IMR-90 (cell line): ENCODE data around the gene TMEM92. TPM values are rescaled to one million over a fixed set of nuclear protein-coding genes. Genes with fewer than 3 reads are reported as not detected.

Experiments used
- ATAC-seq: fragments of 200-7000 bp; cut with Tn5 transposase; 2 replicates; pipeline ENCODE4 v1.9.1; 2020; ENCODE audit warnings: low read depth, mild to moderate bottlenecking, moderate library complexity
- BruUV-seq: library from RNA; stranded (reverse); fragments of 400-500 nt; replicated peaks from 2 replicates; lab custom pipeline; 2021; lab: Mats Ljungman, UMichigan
- CTCF ChIA-PET: fragments of 300-600 bp; formaldehyde crosslinking; extraction: SDS; loops from one replicate; lab custom pipeline; 2021; ENCODE audit warnings: antibody characterized with exemption; lab: Yijun Ruan, JAX
- POLR2A ChIA-PET: fragments of 300-600 bp; sonication (Branson Sonifier 250); formaldehyde crosslinking; loops from one replicate; lab custom pipeline; 2022; ENCODE audit warnings: antibody characterized with exemption; ENCODE audit not compliant: unreplicated experiment; lab: Charles Lee
- DNase-seq: peaks from one replicate; pipeline ENCODE4 v3.0.0; 2013
- H2AFZ ChIP-seq: replicated peaks from 2 replicates; pipeline ENCODE3; 2013; ENCODE audit warnings: low read length, mild to moderate bottlenecking; ENCODE audit not compliant: poor library complexity
- H2AK5ac ChIP-seq: 2 replicates; pipeline ENCODE4 v1.6.1; 2013; ENCODE audit warnings: low read depth, low read length, inconsistent platforms
- H2AK9ac ChIP-seq: replicated peaks from 2 replicates; pipeline ENCODE3; 2013; ENCODE audit warnings: mild to moderate bottlenecking, low read depth, low read length, moderate library complexity; ENCODE audit not compliant: poor library complexity
- H2BK120ac ChIP-seq: 2 replicates; pipeline ENCODE4 v1.6.1; 2013; ENCODE audit warnings: low read depth, low read length, inconsistent platforms
- H2BK15ac ChIP-seq: 3 replicates; pipeline ENCODE4 v1.6.1; 2013; ENCODE audit warnings: low read depth, low read length, inconsistent platforms
- H2BK20ac ChIP-seq: 2 replicates; pipeline ENCODE4 v1.6.1; 2013; ENCODE audit warnings: low read depth, mild to moderate bottlenecking, inconsistent platforms, low read length, moderate library complexity
- H2BK5ac ChIP-seq: 2 replicates; pipeline ENCODE4 v1.6.1; 2013; ENCODE audit warnings: mild to moderate bottlenecking, low read depth, low read length, inconsistent platforms; ENCODE audit not compliant: poor library complexity, severe bottlenecking
- H3K14ac ChIP-seq: replicated peaks from 2 replicates; pipeline ENCODE4 v1.6.1; 2013; ENCODE audit warnings: low read depth, low read length, inconsistent platforms
- H3K18ac ChIP-seq: 2 replicates; pipeline ENCODE4 v1.6.1; 2013; ENCODE audit warnings: low read depth, low read length, control low read depth
- H3K23ac ChIP-seq: 2 replicates; pipeline ENCODE4 v1.6.1; 2013; ENCODE audit warnings: low read depth, low read length, inconsistent platforms
- H3K27ac ChIP-seq: 2 replicates; pipeline ENCODE4 v1.5.1; 2013; ENCODE audit warnings: mild to moderate bottlenecking, control low read depth, low read length; ENCODE audit not compliant: insufficient read depth
- H3K27me3 ChIP-seq: 2 replicates; pipeline ENCODE4 v1.6.1; 2013; ENCODE audit warnings: low read length; ENCODE audit not compliant: control insufficient read depth, insufficient read depth
- H3K36me3 ChIP-seq: 2 replicates; pipeline ENCODE4 v1.6.1; 2013; ENCODE audit warnings: low read length, mixed read lengths; ENCODE audit not compliant: control insufficient read depth, insufficient read depth
- H3K4ac ChIP-seq: 2 replicates; pipeline ENCODE4 v1.6.1; 2013; ENCODE audit warnings: low read depth, low read length, inconsistent platforms
- H3K4me1 ChIP-seq: 2 replicates; pipeline ENCODE4 v1.6.1; 2013; ENCODE audit warnings: low read length, mixed read lengths; ENCODE audit not compliant: control insufficient read depth, insufficient read depth
- H3K4me2 ChIP-seq: 2 replicates; pipeline ENCODE4 v1.6.1; 2013; ENCODE audit warnings: low read depth, mild to moderate bottlenecking, control low read depth, low read length, moderate library complexity
- H3K4me3 ChIP-seq: 2 replicates; pipeline ENCODE4 v1.5.1; 2013; ENCODE audit warnings: low read depth, mild to moderate bottlenecking, control low read depth, low read length, moderate library complexity; ENCODE audit not compliant: insufficient read depth
- H3K56ac ChIP-seq: 2 replicates; pipeline ENCODE4 v1.6.1; 2013; ENCODE audit warnings: low read length, inconsistent platforms; ENCODE audit not compliant: insufficient read depth; ENCODE audit errors: extremely low read depth
- H3K79me1 ChIP-seq, 2 experiments: 2 replicates each; pipeline ENCODE4 v1.6.1; 2013; ENCODE audit warnings: low read length in 2 of 2, inconsistent platforms in 1 of 2, low read depth in 1 of 2
- H3K9ac ChIP-seq: 2 replicates; pipeline ENCODE4 v1.6.1; 2013; ENCODE audit warnings: low read depth, low read length, control low read depth
- H3K9me1 ChIP-seq: 2 replicates; pipeline ENCODE4 v1.6.1; 2013; ENCODE audit warnings: low read length, inconsistent platforms; ENCODE audit not compliant: insufficient read depth
- H3K9me3 ChIP-seq: 2 replicates; pipeline ENCODE4 v1.6.1; 2013; ENCODE audit warnings: low read length; ENCODE audit not compliant: control insufficient read depth, insufficient read depth
- H4K20me1 ChIP-seq: 2 replicates; pipeline ENCODE4 v1.6.1; 2013; ENCODE audit warnings: low read length, inconsistent platforms; ENCODE audit not compliant: insufficient read depth
- H4K5ac ChIP-seq: 2 replicates; pipeline ENCODE4 v1.6.1; 2013; ENCODE audit warnings: mild to moderate bottlenecking, low read depth, low read length, control low read depth
- H4K8ac ChIP-seq, 2 experiments: 2 replicates each; pipeline ENCODE4 v1.6.1; 2013; ENCODE audit warnings: low read depth in 2 of 2, low read length in 2 of 2, control low read depth in 1 of 2, inconsistent platforms in 1 of 2
- H4K91ac ChIP-seq: 2 replicates; pipeline ENCODE4 v1.6.1; 2013; ENCODE audit warnings: low read depth, low read length, inconsistent platforms; ENCODE audit not compliant: insufficient read depth
- BHLHE40 ChIP-seq: fragments of 150-350 bp; IDR thresholded peaks from 2 replicates; pipeline ENCODE4 v1.6.1; 2016; ENCODE audit warnings: mild to moderate bottlenecking, low read depth, low read length
- CEBPB ChIP-seq: IDR thresholded peaks from 2 replicates; pipeline ENCODE4 v1.6.1; 2012; ENCODE audit warnings: low read depth, low read length, improper control_type of control experiment
- CHD1 ChIP-seq: IDR thresholded peaks from 2 replicates; pipeline ENCODE4 v1.6.1; 2012; ENCODE audit warnings: low read depth, low read length, improper control_type of control experiment
- FOS ChIP-seq: fragments of 150-350 bp; IDR thresholded peaks from 2 replicates; pipeline ENCODE4 v1.6.1; 2016; ENCODE audit warnings: low read depth, low read length
- MAFK ChIP-seq: IDR thresholded peaks from 2 replicates; pipeline ENCODE4 v1.6.1; 2012; ENCODE audit warnings: low read depth, low read length, improper control_type of control experiment
- MXI1 ChIP-seq: IDR thresholded peaks from 2 replicates; pipeline ENCODE4 v1.6.1; 2012; ENCODE audit warnings: low read depth, mild to moderate bottlenecking, low read length, moderate library complexity, borderline replicate concordance
- NFE2L2 ChIP-seq: fragments of 150-350 bp; IDR thresholded peaks from 2 replicates; pipeline ENCODE4 v1.6.1; 2016; ENCODE audit warnings: low read depth, mild to moderate bottlenecking, low read length
- POLR2A ChIP-seq: IDR thresholded peaks from 2 replicates; pipeline ENCODE4 v1.6.1; 2012; ENCODE audit warnings: mild to moderate bottlenecking, low read depth, low read length
- RAD21 ChIP-seq: IDR thresholded peaks from 2 replicates; pipeline ENCODE4 v1.6.1; 2012; ENCODE audit warnings: low read length, improper control_type of control experiment
- RCOR1 ChIP-seq: IDR thresholded peaks from 2 replicates; pipeline ENCODE4 v1.6.1; 2012; ENCODE audit warnings: mild to moderate bottlenecking, low read length, improper control_type of control experiment; ENCODE audit not compliant: insufficient replicate concordance
- RFX5 ChIP-seq: IDR thresholded peaks from 2 replicates; pipeline ENCODE4 v1.8.0; 2012; ENCODE audit warnings: low read depth, mild to moderate bottlenecking, low read length, moderate library complexity
- SMC3 ChIP-seq: fragments of 150-350 bp; IDR thresholded peaks from 2 replicates; pipeline ENCODE4 v1.6.1; 2016; ENCODE audit warnings: low read depth, mild to moderate bottlenecking, antibody characterized with exemption, low read length, moderate library complexity
- WGBS, 2 experiments: methylation state at CpG; one replicate each; pipeline versions ENCODE4 v1.1.5 to v1.1.7; 2013; ENCODE audit warnings: missing lambda C conversion rate in 2 of 2; ENCODE audit not compliant: insufficient read length in 1 of 2; ENCODE audit errors: extremely low coverage in 2 of 2; 5-methylcytosine and 5-hydroxymethylcytosine counted together
- dilution Hi-C: fragments of 300-500 bp; cut with HindIII; formaldehyde crosslinking; loops from one replicate; pipeline ENCODE4 v1.14.3; 2018; ENCODE audit warnings: low sequenced_read_pairs; ENCODE audit not compliant: unreplicated experiment
- in situ Hi-C: fragments of 300-500 bp; cut with MboI; formaldehyde crosslinking; loops from 3 replicates; pipeline ENCODE4 v1.14.3; 2019; ENCODE audit warnings: low sequenced_read_pairs, inconsistent platforms, mixed read lengths
- intact Hi-C: fragments of 100-400 bp; cut with micrococcal nuclease; formaldehyde crosslinking; loops from 2 replicates; pipeline ENCODE4 v1.10.0; 2022
- polyA plus RNA-seq, 3 experiments: library from polyadenylated mRNA; depleted of rRNA; stranded (reverse); fragments of >200 nt; gene quantifications; 2 replicates each; pipeline ENCODE4 v1.2.3, GENCODE V29; 2012; ENCODE audit warnings: low replicate concordance in 1 of 3
- total RNA-seq: library from RNA; depleted of rRNA; stranded (reverse); fragments of >200 nt; gene quantifications from 2 replicates; pipeline ENCODE4 v1.2.3, GENCODE V29; 2012
- TF ChIP-seq, protein P1 (sequence below): fragments of 150-350 bp; IDR thresholded peaks from 2 replicates; pipeline ENCODE4 v1.6.1; 2017; ENCODE audit warnings: mild to moderate bottlenecking, antibody characterized with exemption, low read length, low read depth
- TF ChIP-seq, protein P2 (sequence below): conservative IDR thresholded peaks from 2 replicates; pipeline ENCODE4 v1.5.1; 2012; ENCODE audit warnings: mild to moderate bottlenecking, low read depth, low read length, improper control_type of control experiment
- TF ChIP-seq, protein P3 (sequence below): fragments of 150-350 bp; IDR thresholded peaks from 2 replicates; pipeline ENCODE4 v1.6.1; 2016; ENCODE audit warnings: low read depth, mild to moderate bottlenecking, low read length, moderate library complexity, borderline replicate concordance

TMEM92 gene
- total and polyA plus RNA-seq, 2 of the 4 experiments (the other 2 are of a cell fraction): 0.18 to 1.7 TPM

DNA sequence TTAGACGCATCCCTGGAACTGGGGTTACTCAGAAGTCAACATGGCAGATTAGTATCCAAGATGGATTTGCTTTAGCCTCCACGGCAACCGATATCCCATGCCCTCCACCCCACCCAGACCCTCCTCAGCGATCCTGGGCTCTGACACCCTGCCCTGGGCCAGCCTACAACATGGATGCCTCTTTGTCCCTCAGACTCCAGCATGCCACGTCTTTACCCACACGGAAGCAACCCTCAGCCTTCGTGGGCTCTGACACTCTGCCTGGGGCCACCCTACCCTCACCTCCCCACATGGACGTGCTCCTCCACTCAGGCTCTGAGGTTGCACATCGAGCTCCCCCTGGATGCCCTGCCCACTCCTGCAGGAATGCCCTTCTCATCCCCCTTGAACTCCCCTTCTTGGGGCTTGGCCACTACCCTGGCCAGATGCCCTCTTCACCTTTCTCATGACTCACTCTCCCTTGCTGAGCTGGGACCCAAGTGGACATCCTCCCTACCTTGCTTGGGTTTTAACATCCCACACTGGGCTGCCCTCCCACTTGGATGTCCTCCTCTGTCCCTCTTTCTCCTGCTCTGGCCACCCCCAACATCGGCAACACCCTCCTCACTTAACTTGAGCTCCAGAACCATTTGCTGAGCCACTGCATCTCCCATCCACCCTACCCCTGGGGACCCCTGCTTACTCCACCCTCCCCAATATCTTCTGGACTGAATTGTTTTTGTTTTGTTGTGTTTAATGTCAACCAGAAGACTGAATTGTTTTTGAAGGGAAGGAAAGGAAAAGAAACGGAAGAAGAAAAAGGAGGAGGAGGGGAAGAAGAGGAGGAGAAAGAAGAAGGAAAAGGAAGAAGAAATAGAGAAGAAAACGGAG, 18.3 kb upstream of the TMEM92 start:
- Histone ChIP-seq H2BK120ac (no peak overlapping the region), H3K4me2 (no peak overlapping the region), H2AK5ac (peak overlapping the region; percentile 43; the same call in 1 of the 2 replicates), H2AFZ (no peak overlapping the region), H4K91ac (no peak overlapping the region), H3K4me1 (peaks cover 4% of the 10 kb centered on the region; the same call in 1 of the 2 replicates), H3K56ac (no peak overlapping the region), H3K9ac (no peak overlapping the region), H2BK5ac (no peak overlapping the region), H2AK9ac (no peak overlapping the region), H3K27me3 (no peaks in the 10 kb centered on the region), H3K79me1 (no peaks in the 10 kb centered on the region), H3K4ac (no peak overlapping the region; the same call in 1 of the 2 replicates), H3K4me3 (no peak overlapping the region), H3K18ac (no peak overlapping the region), H3K9me1 (no peaks in the 10 kb centered on the region), H3K14ac (no peak overlapping the region), H4K8ac (no peak overlapping the region), H2BK20ac (no peak overlapping the region), H3K23ac (no peak overlapping the region), H3K9me3 (peaks cover 7% of the 10 kb centered on the region), H3K36me3 (no peaks in the 10 kb centered on the region), H2BK15ac (no peak overlapping the region), H3K27ac (no peak overlapping the region), H4K20me1 (no peaks in the 10 kb centered on the region), H4K5ac (no peak overlapping the region)
- ATAC-seq (no peak), DNase-seq (no peak)
- in situ Hi-C loops: no loop called here
- BruUV-seq: no TSS peak
- CTCF ChIA-PET: interaction anchor here (0.6 kb wide), 1 partner anchor 11 kb away, joined by 3 read pairs; no protein-coding TSS in a partner anchor
- WGBS, 2 experiments: 85 to 94% methylated on average over 2 to 10 of the region's 12 CpGs
- POLR2A ChIA-PET: interaction anchor here (0.6 to 0.7 kb wide), 2 partner anchors 54 to 78 kb away, joined by 3 to 4 read pairs; no protein-coding TSS in a partner anchor
- intact Hi-C loops: no loop called here
- dilution Hi-C loops: no loop called here
- TF ChIP-seq FOS: no peak
- no peak for TF ChIP-seq MAFK
- no peak for TF ChIP-seq CEBPB
- no peak for TF ChIP-seq CHD1
- TF ChIP-seq, protein P1, sequence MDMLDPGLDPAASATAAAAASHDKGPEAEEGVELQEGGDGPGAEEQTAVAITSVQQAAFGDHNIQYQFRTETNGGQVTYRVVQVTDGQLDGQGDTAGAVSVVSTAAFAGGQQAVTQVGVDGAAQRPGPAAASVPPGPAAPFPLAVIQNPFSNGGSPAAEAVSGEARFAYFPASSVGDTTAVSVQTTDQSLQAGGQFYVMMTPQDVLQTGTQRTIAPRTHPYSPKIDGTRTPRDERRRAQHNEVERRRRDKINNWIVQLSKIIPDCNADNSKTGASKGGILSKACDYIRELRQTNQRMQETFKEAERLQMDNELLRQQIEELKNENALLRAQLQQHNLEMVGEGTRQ: no peak
- TF ChIP-seq MXI1: no peak
- no peak for TF ChIP-seq SMC3
- TF ChIP-seq RCOR1: no peak
- TF ChIP-seq BHLHE40: no peak
- TF ChIP-seq, protein P2, sequence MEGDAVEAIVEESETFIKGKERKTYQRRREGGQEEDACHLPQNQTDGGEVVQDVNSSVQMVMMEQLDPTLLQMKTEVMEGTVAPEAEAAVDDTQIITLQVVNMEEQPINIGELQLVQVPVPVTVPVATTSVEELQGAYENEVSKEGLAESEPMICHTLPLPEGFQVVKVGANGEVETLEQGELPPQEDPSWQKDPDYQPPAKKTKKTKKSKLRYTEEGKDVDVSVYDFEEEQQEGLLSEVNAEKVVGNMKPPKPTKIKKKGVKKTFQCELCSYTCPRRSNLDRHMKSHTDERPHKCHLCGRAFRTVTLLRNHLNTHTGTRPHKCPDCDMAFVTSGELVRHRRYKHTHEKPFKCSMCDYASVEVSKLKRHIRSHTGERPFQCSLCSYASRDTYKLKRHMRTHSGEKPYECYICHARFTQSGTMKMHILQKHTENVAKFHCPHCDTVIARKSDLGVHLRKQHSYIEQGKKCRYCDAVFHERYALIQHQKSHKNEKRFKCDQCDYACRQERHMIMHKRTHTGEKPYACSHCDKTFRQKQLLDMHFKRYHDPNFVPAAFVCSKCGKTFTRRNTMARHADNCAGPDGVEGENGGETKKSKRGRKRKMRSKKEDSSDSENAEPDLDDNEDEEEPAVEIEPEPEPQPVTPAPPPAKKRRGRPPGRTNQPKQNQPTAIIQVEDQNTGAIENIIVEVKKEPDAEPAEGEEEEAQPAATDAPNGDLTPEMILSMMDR: no peak
- no peak for TF ChIP-seq NFE2L2
- no peak for TF ChIP-seq POLR2A
- TF ChIP-seq, protein P3, sequence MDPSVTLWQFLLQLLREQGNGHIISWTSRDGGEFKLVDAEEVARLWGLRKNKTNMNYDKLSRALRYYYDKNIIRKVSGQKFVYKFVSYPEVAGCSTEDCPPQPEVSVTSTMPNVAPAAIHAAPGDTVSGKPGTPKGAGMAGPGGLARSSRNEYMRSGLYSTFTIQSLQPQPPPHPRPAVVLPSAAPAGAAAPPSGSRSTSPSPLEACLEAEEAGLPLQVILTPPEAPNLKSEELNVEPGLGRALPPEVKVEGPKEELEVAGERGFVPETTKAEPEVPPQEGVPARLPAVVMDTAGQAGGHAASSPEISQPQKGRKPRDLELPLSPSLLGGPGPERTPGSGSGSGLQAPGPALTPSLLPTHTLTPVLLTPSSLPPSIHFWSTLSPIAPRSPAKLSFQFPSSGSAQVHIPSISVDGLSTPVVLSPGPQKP: no peak
- TF ChIP-seq RFX5: no peak
- TF ChIP-seq RAD21: no peak
